ENCODE results near the gene CALN1. TPM values are rescaled to one million over a fixed set of nuclear protein-coding genes. Genes with fewer than 3 reads are reported as not detected.

The CALN1 gene
- total RNA-seq, 1 donor from 2014 or later: not detected

DNA sequence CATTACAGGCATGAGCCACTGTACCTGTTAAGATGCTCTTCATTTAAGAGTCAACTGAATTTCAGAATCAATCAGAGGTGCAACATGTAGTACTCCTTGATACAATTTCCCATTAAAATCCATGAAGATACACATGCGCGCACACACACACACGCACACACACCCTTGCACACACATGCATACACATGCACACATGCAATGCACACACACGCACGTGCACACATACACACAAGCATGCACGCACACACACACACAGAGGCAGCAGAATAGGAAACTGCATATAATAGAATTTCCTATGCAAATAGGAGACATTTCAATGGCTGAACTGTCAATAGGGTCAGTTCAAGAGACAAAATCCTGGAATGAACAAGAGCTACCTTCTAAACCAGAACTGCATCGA lies 192.6 kb downstream of the CALN1 start:
- Mint-ChIP-seq H3K27ac (ENCODE audit: unreplicated experiment) (no peak overlapping the region), H3K36me3 (ENCODE audit: low read depth, unreplicated experiment) (no peaks in the 10 kb centered on the region), H3K4me3 (ENCODE audit: unreplicated experiment) (no peak overlapping the region), H3K9me3 (ENCODE audit: unreplicated experiment) (peaks cover 4% of the 10 kb centered on the region), H3K4me1 (ENCODE audit: low read depth, unreplicated experiment) (no peaks in the 10 kb centered on the region), H3K27me3 (ENCODE audit: low read depth, unreplicated experiment) (no peaks in the 10 kb centered on the region)
- Histone ChIP-seq H2AFZ (ENCODE audit: low read depth, low read length) (no peak overlapping the region), H3K9me3 (ENCODE audit: insufficient read depth, low read depth, low read length) (peaks cover 3% of the 10 kb centered on the region), H4K20me1 (ENCODE audit: insufficient read depth, low read length) (no peaks in the 10 kb centered on the region), H3K36me3 (ENCODE audit: insufficient read depth, low read length) (no peaks in the 10 kb centered on the region), H3K4me1 (ENCODE audit: insufficient read depth, low read length) (no peaks in the 10 kb centered on the region), H3K79me2 (ENCODE audit: insufficient read depth, low read length) (no peaks in the 10 kb centered on the region), H3K4me3 (ENCODE audit: insufficient read depth, low read depth, low read length) (no peak overlapping the region), H3K27me3 (ENCODE audit: insufficient read depth, low read length) (no peaks in the 10 kb centered on the region), H3K27ac (ENCODE audit: low read depth, low read length) (no peak overlapping the region), H3K4me2 (ENCODE audit: low read length) (no peak overlapping the region), H3K9ac (ENCODE audit: low read length) (no peak overlapping the region)
- TF ChIP-seq, protein P1, sequence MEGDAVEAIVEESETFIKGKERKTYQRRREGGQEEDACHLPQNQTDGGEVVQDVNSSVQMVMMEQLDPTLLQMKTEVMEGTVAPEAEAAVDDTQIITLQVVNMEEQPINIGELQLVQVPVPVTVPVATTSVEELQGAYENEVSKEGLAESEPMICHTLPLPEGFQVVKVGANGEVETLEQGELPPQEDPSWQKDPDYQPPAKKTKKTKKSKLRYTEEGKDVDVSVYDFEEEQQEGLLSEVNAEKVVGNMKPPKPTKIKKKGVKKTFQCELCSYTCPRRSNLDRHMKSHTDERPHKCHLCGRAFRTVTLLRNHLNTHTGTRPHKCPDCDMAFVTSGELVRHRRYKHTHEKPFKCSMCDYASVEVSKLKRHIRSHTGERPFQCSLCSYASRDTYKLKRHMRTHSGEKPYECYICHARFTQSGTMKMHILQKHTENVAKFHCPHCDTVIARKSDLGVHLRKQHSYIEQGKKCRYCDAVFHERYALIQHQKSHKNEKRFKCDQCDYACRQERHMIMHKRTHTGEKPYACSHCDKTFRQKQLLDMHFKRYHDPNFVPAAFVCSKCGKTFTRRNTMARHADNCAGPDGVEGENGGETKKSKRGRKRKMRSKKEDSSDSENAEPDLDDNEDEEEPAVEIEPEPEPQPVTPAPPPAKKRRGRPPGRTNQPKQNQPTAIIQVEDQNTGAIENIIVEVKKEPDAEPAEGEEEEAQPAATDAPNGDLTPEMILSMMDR (IDR thresholded peaks at IDR 0.05; ENCODE audit: insufficient read depth, low read depth, low read length): no peak
- TF ChIP-seq EZH2 (IDR thresholded peaks at IDR 0.05; ENCODE audit: insufficient read depth, low read length): no peak
- FAIRE-seq (no peak), DNase-seq (ENCODE audit: low read depth) (no peak)

DNA sequence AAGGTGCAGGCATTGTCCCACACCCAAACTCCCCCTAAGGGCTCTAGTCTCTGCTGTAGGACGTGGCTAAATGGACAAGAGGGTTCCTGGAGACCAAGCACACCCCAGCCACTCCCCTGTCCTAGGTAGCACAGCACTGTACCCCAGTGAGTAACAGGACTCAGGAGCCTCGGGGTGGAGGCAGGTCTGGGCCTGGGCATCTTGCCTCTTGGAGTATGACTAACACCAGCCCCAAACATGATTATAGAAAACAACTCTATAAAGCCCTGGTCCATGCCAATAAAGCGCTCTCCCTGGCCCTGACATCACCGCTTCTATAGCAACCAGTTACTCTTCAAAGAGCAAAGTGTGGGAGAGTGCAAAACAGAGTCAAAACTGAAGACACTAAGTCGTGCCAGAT lies 195.0 kb downstream of the CALN1 start:
- no peaks in the 10 kb centered on the region for H3K36me3 ChIP-seq (ENCODE audit: insufficient read depth, low read length)
- H3K27ac ChIP-seq (ENCODE audit: low read depth, low read length): no peak overlapping the region
- peaks cover 4% of the 10 kb centered on the region for H3K9me3 Mint-ChIP-seq (ENCODE audit: unreplicated experiment)
- H3K27ac Mint-ChIP-seq (ENCODE audit: unreplicated experiment): no peak overlapping the region
- no peak overlapping the region for H3K4me3 ChIP-seq (ENCODE audit: insufficient read depth, low read depth, low read length)
- no peak for TF ChIP-seq EZH2 (IDR thresholded peaks at IDR 0.05; ENCODE audit: insufficient read depth, low read length)
- TF ChIP-seq, protein P1 (IDR thresholded peaks at IDR 0.05; ENCODE audit: insufficient read depth, low read depth, low read length): no peak
- H3K9me3 ChIP-seq (ENCODE audit: insufficient read depth, low read depth, low read length): peaks cover 3% of the 10 kb centered on the region
- no peak overlapping the region for H3K4me3 Mint-ChIP-seq (ENCODE audit: unreplicated experiment)
- DNase-seq (ENCODE audit: low read depth): no peak
- H3K4me1 Mint-ChIP-seq (ENCODE audit: low read depth, unreplicated experiment): no peaks in the 10 kb centered on the region
- no peaks in the 10 kb centered on the region for H3K27me3 ChIP-seq (ENCODE audit: insufficient read depth, low read length)
- no peaks in the 10 kb centered on the region for H3K79me2 ChIP-seq (ENCODE audit: insufficient read depth, low read length)
- no peaks in the 10 kb centered on the region for H3K27me3 Mint-ChIP-seq (ENCODE audit: low read depth, unreplicated experiment)
- H3K9ac ChIP-seq (ENCODE audit: low read length): no peak overlapping the region
- H3K36me3 Mint-ChIP-seq (ENCODE audit: low read depth, unreplicated experiment): no peaks in the 10 kb centered on the region
- H2AFZ ChIP-seq (ENCODE audit: low read depth, low read length): no peak overlapping the region
- no peak overlapping the region for H3K4me2 ChIP-seq (ENCODE audit: low read length)
- H3K4me1 ChIP-seq (ENCODE audit: insufficient read depth, low read length): no peaks in the 10 kb centered on the region
- FAIRE-seq: no peak
- H4K20me1 ChIP-seq (ENCODE audit: insufficient read depth, low read length): no peaks in the 10 kb centered on the region

DNA sequence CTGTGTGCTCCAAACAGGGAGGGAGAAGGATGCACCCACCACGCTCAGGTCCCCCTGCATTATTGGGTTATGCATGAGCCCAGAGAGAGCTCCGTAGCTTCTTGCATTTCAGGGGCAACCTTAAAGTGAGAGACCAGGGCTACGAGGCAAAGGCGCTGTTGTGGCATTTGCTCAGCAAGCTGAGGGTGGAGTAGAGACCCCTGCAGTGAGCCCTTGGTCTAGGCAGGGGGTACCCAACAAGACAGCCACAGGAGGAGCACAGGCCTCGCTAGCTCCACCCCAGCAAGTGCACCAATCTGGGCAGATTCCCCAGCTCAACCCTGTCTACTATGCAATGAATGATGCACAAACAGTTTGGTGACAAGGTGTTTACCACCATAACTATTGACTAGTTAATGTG lies 198.4 kb downstream of the CALN1 start:
- Mint-ChIP-seq H3K9me3 (ENCODE audit: unreplicated experiment) (peaks cover 1% of the 10 kb centered on the region), H3K4me3 (ENCODE audit: unreplicated experiment) (no peak overlapping the region), H3K4me1 (ENCODE audit: low read depth, unreplicated experiment) (no peaks in the 10 kb centered on the region), H3K36me3 (ENCODE audit: low read depth, unreplicated experiment) (no peaks in the 10 kb centered on the region), H3K27ac (ENCODE audit: unreplicated experiment) (no peak overlapping the region), H3K27me3 (ENCODE audit: low read depth, unreplicated experiment) (peaks cover 10% of the 10 kb centered on the region)
- DNase-seq (ENCODE audit: low read depth) (no peak), FAIRE-seq (no peak)
- no peaks in the 10 kb centered on the region for H3K4me1 ChIP-seq (ENCODE audit: insufficient read depth, low read length)
- H3K4me3 ChIP-seq (ENCODE audit: insufficient read depth, low read depth, low read length): no peak overlapping the region
- TF ChIP-seq, protein P1 (IDR thresholded peaks at IDR 0.05; ENCODE audit: insufficient read depth, low read depth, low read length): no peak
- no peak for TF ChIP-seq EZH2 (IDR thresholded peaks at IDR 0.05; ENCODE audit: insufficient read depth, low read length)
- H3K79me2 ChIP-seq (ENCODE audit: insufficient read depth, low read length): no peaks in the 10 kb centered on the region
- H2AFZ ChIP-seq (ENCODE audit: low read depth, low read length): no peak overlapping the region
- H3K27me3 ChIP-seq (ENCODE audit: insufficient read depth, low read length): no peaks in the 10 kb centered on the region
- H3K4me2 ChIP-seq (ENCODE audit: low read length): no peak overlapping the region
- H3K36me3 ChIP-seq (ENCODE audit: insufficient read depth, low read length): no peaks in the 10 kb centered on the region
- no peak overlapping the region for H3K9ac ChIP-seq (ENCODE audit: low read length)
- no peaks in the 10 kb centered on the region for H4K20me1 ChIP-seq (ENCODE audit: insufficient read depth, low read length)
- no peak overlapping the region for H3K27ac ChIP-seq (ENCODE audit: low read depth, low read length)
- peaks cover 5% of the 10 kb centered on the region for H3K9me3 ChIP-seq (ENCODE audit: insufficient read depth, low read depth, low read length)

Data from astrocyte (in vitro differentiated cells and primary cell).